Myometrial cell (primary cell): ENCODE measurements around the gene PEX6. TPM values are rescaled to one million over a fixed set of nuclear protein-coding genes. Genes with fewer than 3 reads are reported as not detected.

ENCODE experiments used
- total RNA-seq: library from RNA; depleted of rRNA; stranded (reverse); fragments of >200 nt; gene quantifications from 2 replicates; pipeline ENCODE4 v1.2.3, GENCODE V29; 2015

PEX6 gene, protein sequence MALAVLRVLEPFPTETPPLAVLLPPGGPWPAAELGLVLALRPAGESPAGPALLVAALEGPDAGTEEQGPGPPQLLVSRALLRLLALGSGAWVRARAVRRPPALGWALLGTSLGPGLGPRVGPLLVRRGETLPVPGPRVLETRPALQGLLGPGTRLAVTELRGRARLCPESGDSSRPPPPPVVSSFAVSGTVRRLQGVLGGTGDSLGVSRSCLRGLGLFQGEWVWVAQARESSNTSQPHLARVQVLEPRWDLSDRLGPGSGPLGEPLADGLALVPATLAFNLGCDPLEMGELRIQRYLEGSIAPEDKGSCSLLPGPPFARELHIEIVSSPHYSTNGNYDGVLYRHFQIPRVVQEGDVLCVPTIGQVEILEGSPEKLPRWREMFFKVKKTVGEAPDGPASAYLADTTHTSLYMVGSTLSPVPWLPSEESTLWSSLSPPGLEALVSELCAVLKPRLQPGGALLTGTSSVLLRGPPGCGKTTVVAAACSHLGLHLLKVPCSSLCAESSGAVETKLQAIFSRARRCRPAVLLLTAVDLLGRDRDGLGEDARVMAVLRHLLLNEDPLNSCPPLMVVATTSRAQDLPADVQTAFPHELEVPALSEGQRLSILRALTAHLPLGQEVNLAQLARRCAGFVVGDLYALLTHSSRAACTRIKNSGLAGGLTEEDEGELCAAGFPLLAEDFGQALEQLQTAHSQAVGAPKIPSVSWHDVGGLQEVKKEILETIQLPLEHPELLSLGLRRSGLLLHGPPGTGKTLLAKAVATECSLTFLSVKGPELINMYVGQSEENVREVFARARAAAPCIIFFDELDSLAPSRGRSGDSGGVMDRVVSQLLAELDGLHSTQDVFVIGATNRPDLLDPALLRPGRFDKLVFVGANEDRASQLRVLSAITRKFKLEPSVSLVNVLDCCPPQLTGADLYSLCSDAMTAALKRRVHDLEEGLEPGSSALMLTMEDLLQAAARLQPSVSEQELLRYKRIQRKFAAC
- total RNA-seq, result 20.7 and 23.6 TPM in 2 replicates

DNA sequence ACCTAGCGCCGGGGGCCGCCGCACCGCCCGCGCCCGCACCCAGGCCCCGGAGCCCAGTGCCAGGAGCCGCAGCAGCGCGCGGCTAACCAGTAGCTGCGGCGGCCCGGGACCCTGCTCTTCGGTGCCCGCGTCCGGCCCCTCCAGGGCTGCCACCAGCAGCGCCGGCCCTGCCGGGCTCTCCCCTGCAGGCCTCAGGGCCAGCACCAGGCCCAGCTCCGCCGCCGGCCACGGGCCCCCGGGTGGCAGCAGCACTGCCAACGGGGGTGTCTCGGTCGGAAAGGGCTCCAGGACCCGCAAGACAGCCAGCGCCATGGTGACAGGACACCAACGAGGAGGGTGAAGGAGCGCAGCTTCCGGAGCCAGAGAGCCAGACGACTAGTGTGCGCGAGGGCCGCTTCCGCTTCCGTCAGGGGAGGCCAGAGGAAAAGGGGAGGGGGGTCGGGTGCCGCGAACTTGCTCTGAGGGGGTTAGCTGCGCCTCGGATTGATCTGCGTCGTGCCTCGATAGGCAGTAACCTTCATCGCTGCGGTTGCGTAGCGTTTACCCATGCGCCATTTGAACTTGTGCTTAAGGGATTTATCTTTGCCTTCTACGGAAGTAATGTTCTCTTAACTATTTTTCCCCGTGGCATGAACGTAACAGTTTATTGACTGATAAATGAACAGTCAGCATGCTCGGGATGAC lies at the start of gene PEX6:
Gene PEX6 (minus strand): TSS at position 343 of the 684 bp plus-strand sequence. CDS start 31 bp downstream, at position 312.

DNA sequence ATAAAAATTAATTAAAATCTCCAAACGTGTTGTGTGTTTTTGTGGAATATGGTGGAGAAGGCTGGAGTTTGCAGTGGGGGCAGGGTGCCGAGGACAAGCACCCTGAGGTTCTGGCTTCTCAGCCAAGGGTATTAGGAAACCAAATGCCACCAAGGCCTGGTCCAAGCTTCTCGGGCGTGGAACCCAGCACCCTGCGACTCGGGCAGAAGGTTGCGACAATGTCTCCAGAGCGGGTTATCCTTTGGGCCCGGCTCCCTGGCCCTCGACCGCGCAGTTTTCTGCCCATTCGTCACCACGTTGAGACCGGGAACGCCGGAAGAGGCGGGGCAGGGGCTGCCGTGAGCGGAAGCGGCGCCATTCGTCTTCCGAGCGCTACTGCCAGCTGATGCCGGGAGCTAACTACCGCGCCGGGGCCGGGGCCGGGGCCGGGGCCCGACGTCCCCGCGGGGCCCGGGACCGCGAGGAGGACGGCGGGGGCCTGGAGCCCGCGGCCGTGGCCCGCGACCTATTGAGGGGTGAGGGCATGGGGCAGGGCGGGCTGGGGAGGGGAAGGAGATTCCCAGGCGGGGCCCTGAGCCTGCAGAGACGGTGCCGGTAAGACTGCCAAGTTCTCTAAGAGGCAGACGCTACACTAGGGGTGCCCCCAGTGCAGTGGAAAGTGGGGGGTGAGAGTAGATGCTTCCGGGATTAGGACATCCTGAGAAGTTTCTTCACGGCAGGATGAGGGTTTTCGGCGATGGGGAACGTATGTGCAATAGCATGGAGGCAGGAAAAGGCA lies 42.5 kb upstream of the PEX6 start, which contains the start of gene RRP36:
Gene RRP36 (plus strand): TSS at position 354 of the 778 bp plus-strand sequence. CDS start 32 bp downstream, at position 386.

DNA sequence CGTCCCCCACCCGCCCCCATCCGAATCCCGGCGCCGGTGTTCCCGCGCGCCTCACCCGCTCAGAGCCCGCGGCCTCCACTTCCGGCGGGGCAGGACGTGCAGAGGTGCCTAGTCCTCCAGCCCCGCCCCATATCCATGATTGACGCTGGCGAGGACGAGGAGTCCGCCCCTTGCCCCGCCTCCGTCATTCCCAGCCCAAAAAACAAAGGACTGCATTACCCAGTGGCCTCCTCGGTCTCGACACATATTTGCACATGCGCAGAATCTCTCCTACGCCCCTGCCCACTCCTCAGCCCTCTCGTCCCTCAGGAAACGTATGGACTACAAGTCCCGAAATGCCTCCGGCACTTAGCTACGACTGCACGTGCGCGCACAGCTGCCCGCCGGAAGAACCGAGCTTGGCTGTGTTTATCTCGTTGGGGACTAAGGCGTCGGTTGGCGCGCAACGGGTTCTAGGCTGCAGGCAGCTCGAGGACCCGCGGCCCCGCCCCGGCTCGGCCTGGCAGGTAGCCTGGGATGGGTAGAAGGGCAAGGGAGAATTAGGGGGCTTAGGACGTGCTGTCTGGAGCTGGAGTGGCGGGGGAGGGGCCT lies 35.0 kb upstream of the PEX6 start, which contains the start of the genes KLHDC3 and MEA1:
Gene KLHDC3 (plus strand): TSS at position 407 of the 591 bp plus-strand sequence. CDS start 2,944 bp downstream, outside the sequence.
Gene MEA1 (minus strand): TSS at position 104 of the 591 bp plus-strand sequence. CDS start 133 bp downstream, outside the sequence.

DNA sequence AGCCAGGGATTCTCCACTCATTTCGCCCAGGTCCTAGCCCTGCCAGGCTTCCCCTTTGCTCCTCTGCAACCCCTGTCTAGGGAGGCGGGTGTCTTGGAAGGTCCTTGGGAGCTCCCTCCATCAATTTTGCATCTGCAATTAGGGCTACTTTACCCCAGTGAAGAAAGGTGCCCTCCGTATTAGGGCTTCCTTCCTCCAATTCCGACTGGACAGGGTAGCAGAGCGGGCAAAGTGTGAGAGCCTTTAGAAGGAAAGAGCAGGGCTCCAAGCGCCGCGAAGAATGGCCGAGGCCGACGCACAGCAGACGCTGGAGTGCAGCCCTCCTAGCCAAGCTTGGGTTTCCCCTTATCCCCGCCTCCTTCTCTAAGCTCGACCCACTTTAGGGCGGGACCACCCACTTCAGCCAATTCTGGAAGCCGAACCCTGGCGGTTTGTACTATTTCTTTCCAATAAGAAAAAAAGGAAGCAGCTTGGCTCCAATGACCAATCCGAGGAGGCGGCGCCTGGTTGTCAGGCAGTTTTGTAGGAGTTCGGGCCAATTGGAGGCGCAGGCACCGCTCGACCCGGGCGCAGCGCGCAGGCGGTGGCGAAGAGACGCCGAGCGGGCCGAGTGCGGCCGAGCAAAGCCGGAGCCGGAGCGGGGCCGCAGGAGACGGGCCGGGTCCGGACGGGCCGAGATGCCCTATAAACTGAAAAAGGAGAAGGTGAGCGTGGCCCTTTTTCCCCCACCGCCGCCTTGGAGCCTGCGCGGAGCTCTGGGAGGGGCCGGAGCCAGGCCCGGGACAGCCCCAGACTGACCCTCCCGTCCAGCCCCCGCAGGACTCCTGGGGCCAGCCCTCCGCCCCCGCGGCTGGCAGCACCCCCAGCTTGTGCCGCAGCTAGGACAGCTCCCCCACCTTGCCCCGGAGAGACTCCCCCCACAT lies 5.3 kb upstream of the PEX6 start, which contains the start of gene PPP2R5D:
Gene PPP2R5D (plus strand): TSS at position 570 of the 923 bp plus-strand sequence. CDS start 108 bp downstream, at position 678.

DNA sequence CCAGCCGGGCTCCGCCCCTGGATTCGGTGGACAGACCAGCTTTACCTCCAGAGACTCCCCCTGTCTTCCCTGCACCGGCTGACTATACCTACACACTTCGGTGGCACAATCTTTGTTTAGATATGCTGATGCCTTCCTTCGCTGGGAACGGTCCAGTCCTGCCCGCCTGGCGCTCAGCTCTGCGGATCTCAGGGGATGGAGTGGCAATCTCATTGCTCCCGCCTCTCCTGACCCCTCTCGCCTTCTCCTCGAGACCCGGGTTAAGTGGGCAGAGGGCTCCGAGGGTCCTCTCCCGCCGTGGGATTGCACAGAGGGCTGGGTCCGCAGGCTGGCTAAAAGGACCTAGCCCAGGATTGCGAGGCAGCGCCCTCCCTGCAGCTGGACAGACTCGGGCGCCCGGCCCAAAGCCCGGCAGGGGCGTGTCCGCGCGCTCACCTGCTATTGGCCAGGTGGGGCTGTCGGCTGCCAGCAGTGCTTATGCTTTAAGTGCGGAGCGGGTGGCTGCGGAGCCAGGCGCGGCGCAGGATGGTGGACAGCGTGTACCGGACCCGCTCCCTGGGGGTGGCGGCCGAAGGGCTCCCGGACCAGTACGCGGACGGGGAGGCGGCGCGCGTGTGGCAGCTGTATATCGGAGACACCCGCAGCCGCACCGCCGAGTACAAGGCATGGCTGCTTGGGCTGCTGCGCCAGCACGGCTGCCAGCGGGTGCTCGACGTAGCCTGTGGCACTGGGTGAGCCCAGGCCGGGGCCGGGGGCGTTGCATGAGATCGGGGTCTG lies 18.6 kb downstream of the PEX6 start, which contains the start of gene GNMT:
Gene GNMT (plus strand): TSS at position 512 of the 777 bp plus-strand sequence. CDS start 14 bp downstream, at position 526.

DNA sequence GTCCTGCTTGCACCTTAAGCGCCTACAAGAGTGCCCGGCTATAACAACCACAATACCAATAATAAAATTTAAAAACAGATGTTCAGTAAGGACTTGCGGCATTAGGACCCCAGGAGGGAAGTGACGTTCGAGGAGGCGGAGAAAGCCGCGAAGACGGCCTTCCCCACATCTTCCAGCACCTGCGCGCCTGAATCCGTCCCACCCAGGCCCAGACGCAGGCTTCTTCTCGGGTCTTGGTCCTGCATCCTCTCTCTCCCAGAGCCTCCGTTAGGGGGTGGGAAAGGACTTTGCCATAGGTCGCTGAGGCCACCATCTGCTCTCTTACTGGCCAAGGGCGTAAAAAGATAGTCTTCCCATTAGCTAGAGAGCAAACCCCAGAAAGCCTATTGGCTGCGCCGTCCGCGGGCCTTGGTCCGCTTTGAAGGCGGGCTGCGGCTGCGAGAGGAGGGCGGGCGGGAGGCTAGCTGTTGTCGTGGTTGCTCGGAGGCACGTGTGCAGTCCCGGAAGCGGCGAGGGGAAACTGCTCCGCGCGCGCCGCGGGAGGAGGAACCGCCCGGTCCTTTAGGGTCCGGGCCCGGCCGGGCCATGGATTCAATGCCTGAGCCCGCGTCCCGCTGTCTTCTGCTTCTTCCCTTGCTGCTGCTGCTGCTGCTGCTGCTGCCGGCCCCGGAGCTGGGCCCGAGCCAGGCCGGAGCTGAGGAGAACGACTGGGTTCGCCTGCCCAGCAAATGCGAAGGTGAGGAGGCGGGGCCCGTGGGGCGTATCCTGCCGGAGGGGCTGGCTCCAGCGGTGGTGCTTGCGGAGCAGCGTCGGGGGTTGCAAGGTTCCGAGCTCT lies 49.8 kb downstream of the PEX6 start, which contains the start of gene CNPY3:
Gene CNPY3 (plus strand): TSS at position 495 of the 835 bp plus-strand sequence. CDS start 91 bp downstream, at position 586.

DNA sequence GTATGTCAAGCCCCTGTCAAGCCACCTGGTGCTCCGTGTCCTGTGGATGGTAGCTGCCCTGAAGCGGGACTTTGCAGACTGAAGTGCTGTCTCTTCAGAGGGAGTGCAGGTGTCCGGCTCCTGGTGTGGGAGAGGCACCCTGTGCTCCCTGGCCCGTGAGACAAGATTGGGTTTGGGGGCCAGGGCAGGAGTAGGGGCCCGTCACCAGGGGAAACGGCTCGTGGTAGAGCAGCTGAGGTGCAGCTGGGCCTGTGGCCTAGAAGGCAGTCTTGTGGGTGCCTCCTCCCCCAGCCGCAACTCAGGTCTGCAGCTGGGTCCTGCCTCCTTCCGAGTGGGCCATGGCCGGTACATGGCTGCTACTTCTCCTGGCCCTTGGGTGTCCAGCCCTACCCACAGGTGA lies 63.2 kb downstream of the PEX6 start, which contains the start of gene PTCRA:
Gene PTCRA (plus strand): TSS at position 322 of the 400 bp plus-strand sequence. CDS start 17 bp downstream, at position 339.

Other genes with a start within 250 kb of the PEX6 start
- 32.6 and 55.6 TPM in 2 replicates for gene TBCC, start 233.1 kb downstream of the PEX6 start, total RNA-seq
- 2.0 and 3.9 TPM in 2 replicates for gene BICRAL, start 197.1 kb downstream of the PEX6 start, total RNA-seq
- 132 and 135 TPM in 2 replicates for gene RPL7L1, start 99.6 kb downstream of the PEX6 start, total RNA-seq
- gene PTCRA, start 63.1 kb downstream of the PEX6 start, total RNA-seq, result not detected in 2 replicates
- 30.0 and 46.1 TPM in 2 replicates for gene CNPY3, start 49.7 kb downstream of the PEX6 start, total RNA-seq
- not detected in 2 replicates for gene GNMT, start 18.4 kb downstream of the PEX6 start, total RNA-seq
- gene PPP2R5D, start 5.4 kb upstream of the PEX6 start, total RNA-seq, result 60.3 and 85.6 TPM in 2 replicates
- 98.9 and 132 TPM in 2 replicates for gene MEA1, start 34.8 kb upstream of the PEX6 start, total RNA-seq
- 78.9 and 89.7 TPM in 2 replicates for gene KLHDC3, start 35.1 kb upstream of the PEX6 start, total RNA-seq
- gene RRP36, start 42.4 kb upstream of the PEX6 start, total RNA-seq, result 132 and 144 TPM in 2 replicates
- gene CUL7, start 74.7 kb upstream of the PEX6 start, total RNA-seq, result 49.3 TPM in 2 replicates
- gene MRPL2, start 80.3 kb upstream of the PEX6 start, total RNA-seq, result 40.9 and 47.0 TPM in 2 replicates
- gene KLC4, start 80.5 kb upstream of the PEX6 start, total RNA-seq, result 10.3 and 21.6 TPM in 2 replicates
- gene PTK7, start 97.1 kb upstream of the PEX6 start, total RNA-seq, result 115 and 131 TPM in 2 replicates
- gene SRF, start 192.1 kb upstream of the PEX6 start, total RNA-seq, result 21.9 and 28.4 TPM in 2 replicates
- gene CUL9, start 203.0 kb upstream of the PEX6 start, total RNA-seq, result 10.7 and 20.2 TPM in 2 replicates